ENCODE data around the gene PAPOLG.

DNA sequence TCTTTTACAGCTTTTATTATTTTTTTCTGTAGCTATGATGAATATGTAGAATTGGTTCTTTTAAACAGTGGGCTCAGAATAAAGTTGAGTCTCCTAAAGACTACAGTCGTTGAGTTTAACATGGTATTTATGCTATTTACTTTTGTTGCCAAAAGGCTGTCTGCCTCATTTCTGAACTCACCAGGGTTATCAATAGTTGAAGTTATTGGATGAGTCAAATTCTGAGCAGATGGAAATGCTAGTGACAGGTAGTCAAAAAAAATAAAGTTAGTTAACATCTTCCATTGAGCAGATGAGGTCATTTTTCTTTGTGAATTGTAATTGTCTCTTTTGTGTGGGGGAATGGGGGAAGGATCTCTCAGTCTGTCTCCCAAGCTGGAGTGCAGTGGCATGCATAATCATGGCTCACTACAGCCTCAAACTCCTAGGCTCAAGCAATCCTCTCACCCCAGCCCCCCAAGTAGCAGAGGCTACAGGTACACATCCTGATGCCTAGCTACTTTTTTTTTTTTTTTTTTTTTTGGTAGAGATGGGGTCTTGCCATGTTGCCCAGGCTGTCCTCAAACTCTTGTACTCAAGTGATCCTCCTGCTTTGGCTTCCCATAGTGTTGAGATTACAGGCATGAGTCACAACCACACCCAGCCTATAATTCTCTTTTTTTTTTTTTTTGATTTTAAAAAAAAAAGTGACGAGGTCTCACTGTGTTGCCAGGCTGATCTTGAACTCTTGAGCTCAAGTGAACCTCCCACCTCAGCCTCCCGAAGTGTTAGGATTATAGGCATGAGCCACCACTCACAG, 8.9 kb downstream of the PAPOLG start:
- no peak for TF ChIP-seq CTCF (IDR thresholded peaks at IDR 0.05)
- no peak for TF ChIP-seq EP300 (IDR thresholded peaks at IDR 0.05)
